Umbilical cord (tissue), 2 donors: ENCODE data around the gene MED15. TPM values are rescaled to one million over a fixed set of nuclear protein-coding genes. Genes with fewer than 3 reads are reported as not detected.
A peak's percentile ranks its signal among the peaks of the same experiment; 100 is the strongest.
"Not testable (repeated sequence)": the region's sequence is repeated elsewhere in the genome, so short reads cannot be mapped to it uniquely, and the experiment has no call there.

ENCODE experiments used
- DNase-seq: peaks from one replicate; pipeline ENCODE4 v3.0.0-alpha.2; 2015; ENCODE audit warnings: low spot score
- total RNA-seq: library from RNA; depleted of rRNA; stranded (reverse); fragments of >200 nt; gene quantifications from one replicate; pipeline ENCODE4 v1.2.3, GENCODE V29; 2014; ENCODE audit warnings: low replicate concordance; ENCODE audit not compliant: insufficient read depth

MED15 gene
- total RNA-seq, 1 donor from 2014 or later: 24.3 TPM

DNA sequence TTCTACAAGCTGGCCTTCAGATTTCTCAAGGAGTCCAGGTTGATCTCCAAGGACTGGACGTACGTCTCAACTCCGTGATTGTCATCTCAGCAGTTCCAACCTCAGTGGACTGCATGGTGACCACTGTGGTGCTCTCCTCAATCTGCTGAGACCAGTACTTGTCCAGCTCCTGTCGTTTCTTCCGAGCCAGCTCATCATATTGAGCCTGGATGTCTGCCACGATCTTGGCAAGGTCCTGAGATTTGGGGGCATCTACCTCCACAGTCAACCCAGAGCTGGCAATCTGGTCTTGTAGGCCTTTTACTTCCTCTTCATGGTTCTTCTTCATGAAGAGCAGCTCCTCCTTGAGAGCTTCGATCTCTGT lies 24.3 kb upstream of the MED15 start:
- DNase-seq: not testable (repeated sequence)

DNA sequence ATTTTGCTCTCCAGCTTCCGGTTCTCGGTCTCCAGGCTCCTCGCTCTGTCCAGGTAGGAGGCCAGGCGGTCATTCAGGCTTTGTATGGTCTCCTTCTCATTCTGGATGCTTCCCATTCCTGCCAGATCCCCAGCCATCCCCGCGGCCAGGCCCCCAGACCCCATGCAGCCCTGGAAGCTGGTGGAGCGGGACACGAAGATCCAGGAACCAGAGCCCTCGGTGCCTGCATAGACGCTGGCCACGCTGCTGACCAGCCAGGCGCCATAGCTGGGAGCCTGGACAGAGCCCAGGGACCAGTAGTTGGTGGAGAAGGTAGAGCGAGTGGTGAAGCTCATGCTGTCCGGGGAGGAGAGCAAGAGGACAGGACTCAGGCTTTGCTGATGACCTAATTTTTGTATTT lies 23.6 kb upstream of the MED15 start:
- DNase-seq: no peak

DNA sequence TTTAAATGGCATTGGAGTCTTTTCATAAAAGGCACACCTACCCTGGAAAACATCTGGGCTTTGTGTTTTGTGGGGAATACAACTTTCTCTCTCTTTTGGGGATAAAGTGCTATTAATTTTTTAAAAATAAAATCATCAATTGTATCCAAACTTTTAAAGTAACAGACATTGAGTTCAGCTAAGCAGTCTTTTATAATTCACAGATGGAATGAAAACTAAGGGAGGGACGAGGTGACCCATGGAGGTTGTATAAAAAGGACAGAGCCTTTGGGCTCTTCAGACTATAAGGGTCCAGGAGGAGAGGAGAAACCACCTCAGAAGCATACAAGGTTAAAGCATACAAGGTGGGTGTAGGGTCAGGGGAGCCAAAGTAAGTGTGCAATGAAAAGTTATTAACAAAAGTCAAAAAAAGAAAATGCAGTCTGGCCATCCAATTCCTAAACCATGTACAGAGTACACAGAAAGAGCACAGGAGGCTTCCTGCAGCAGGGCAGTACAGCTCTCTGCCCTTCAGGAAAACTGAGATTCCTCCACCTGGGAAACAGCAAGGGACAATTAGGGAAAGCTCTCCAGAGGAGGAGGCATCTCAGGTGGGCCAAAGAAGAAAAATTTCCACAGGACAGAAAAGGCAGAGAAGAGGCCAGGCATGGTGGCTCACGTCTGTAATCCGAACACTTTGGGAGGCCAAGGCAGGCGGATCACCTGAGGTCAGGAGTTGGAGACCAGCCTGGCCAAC lies 22.3 kb upstream of the MED15 start:
- no peak for DNase-seq

DNA sequence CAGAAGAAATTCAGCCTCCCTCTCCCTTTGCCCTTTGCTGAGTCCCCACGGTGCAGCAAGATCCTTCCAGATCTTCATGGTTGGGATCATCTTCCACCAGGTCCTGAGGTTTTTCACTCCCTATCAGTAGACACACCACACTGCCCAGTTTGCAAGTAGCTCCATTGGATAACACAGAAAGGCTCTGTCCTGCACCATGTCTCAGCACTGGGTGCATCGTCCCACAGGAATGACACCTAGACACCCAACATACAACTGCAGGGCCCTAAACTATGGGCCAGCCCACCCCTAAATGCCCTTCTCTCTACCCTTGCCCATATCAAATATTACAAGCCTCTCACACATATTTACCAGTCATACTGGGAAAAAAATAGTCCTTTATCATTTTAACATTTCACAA lies 21.2 kb upstream of the MED15 start:
- no peak for DNase-seq

DNA sequence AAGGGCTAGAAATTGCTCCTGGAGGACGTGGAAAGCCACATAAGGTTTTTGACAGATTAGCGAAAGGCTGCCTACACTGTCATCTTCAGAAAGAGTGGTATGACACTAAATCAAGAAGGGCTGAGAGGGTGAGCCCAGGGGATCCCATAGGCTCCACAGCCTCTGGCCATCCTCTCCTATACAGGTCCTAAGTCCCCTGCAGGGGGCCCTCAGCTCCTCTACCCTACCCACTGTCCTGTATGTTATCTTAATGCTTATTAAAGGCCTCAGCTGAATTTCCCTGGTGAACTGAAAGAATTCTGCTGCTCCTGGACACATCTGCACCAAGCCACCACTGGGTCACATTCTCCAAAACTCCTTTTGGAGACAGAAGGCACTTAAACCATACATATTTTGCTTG lies 19.7 kb upstream of the MED15 start:
- DNase-seq: no peak

DNA sequence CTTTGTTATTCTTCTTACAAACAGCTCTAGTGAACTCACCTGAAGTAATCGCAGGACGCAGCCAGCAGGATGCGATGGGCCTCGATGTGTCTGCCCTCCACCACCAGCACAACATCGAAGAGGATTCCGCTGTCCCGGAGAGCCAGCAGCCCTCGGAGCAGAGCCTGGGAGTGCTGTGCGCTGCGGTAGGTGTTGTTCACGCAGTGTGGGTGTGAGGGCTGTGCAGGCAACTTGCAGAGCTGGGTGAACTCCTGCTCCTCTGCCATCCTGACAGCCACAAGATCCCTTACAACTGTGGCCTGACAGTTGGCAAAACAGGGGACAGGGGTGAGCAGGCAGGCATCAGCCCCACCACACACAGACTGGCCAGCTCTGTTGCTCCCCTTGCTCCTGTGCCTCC lies 18.5 kb upstream of the MED15 start:
- DNase-seq: no peak

DNA sequence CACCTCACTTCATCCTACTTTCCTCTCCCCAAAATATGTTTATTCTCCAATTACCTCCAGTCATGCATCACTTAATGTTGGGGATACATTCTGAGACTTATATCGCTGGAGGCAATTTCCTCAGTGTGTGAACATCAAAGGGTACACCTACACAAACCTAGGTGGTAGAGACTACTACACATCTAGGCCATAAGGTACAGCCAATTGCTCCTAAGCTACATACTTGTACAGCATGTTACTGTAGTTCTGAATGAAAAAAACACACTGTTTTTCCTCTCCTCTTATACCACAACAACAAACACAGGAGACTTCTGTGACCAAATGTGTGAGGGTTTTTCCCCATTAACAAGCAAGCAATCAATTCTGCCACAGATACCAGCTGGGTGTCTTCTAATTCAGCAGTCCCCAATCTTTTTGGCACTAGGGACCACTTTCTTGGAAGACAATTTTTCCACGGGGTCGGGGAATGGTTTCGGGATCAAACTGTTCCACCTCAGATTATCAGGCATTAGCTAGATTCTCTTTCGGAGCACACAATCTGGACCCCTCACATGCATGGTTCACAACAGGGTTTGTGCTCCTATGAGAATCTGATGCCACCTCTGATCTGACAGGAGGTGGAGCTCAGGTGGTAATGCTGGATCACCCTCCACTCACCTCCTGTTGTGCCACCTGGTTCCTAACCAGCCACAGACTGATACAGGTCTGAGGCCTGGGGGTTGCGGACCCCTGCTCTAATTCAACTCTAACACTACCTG lies 17.0 kb upstream of the MED15 start:
- DNase-seq: no peak

DNA sequence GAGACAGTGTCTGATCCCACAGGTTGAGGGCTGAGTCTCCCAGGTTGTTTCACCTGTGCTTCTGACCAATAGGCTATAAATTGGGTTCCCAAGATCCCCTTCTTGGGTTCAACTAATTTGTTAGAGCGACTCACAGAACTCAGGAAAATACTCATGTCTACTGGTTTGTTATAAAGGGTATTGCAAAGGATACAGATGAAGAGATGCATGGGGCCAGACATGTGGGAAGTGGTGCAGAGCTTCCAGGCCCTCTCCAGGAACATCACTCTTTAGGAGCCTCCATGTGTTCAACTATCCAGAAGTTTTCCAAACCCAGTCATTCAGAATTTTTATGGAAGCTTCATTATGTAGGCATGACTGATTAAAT lies 16.5 kb upstream of the MED15 start:
- DNase-seq: no peak

DNA sequence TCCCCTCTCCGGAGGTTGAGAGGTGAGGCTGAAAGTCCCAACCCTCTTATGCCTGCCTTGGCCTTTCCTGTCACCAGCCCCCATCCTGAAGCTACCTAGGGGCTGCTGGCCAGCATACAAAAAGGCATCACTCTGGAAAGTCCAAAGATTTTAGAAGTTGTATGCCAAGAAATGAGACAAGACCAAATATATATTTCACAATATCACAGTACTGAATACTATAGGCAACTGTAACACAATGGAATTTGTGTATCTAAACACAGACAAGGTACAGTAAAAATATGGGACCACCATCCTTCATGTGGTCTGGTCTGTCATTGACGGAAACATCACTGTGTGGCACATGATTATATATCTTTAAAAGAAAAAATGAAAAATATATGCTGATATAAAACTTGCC lies 16.1 kb upstream of the MED15 start:
- DNase-seq: no peak

DNA sequence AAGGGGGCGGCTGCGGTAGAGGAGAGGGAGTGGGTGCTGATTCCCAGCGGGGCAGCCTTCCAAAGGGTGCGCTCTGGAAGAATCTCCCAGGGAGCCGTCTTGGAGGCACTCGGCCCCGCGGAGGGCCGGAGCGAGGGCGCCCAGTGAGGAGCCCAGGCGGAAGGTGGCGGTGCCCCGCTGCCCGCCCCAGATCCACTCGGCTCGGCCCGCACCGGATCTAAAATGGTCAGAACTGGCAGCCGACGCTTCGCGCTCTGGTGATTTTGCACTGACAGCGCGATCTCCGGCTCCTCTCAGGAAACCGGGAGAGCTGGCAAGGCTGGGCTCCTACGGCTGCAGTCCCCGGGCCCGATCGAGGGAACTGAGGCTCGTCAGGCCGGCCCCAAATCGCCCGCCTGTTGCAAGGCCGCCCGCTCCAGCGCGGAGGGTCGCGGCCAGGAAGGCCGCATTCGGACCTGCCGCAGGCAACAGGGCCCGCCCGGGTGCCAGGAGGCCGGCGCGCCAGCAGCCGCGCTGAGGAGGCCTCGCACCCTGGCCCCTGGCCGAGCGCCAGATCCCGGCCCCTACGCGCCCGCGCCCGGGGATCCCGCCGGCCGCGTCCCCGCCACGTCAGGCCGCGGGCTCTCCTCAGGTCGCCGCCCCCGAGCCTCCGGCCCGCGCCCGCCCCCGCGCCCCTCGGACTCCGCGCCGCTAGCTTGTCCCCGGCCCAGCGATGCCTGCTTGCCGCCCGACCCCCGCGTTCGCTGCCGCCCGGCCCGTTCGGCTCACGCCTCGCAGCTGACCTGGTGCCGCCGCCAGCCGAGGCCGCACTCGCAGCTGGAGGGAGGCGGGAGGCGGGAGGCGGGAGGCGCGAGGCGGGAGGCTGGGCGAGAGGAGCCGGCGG lies 12.2 kb upstream of the MED15 start, which contains the start of gene KLHL22:
Gene KLHL22, minus strand, starts transcription at position 818 of the 883 bp plus-strand sequence. CDS start 6,584 bp downstream, outside the sequence.
- no peak for DNase-seq

DNA sequence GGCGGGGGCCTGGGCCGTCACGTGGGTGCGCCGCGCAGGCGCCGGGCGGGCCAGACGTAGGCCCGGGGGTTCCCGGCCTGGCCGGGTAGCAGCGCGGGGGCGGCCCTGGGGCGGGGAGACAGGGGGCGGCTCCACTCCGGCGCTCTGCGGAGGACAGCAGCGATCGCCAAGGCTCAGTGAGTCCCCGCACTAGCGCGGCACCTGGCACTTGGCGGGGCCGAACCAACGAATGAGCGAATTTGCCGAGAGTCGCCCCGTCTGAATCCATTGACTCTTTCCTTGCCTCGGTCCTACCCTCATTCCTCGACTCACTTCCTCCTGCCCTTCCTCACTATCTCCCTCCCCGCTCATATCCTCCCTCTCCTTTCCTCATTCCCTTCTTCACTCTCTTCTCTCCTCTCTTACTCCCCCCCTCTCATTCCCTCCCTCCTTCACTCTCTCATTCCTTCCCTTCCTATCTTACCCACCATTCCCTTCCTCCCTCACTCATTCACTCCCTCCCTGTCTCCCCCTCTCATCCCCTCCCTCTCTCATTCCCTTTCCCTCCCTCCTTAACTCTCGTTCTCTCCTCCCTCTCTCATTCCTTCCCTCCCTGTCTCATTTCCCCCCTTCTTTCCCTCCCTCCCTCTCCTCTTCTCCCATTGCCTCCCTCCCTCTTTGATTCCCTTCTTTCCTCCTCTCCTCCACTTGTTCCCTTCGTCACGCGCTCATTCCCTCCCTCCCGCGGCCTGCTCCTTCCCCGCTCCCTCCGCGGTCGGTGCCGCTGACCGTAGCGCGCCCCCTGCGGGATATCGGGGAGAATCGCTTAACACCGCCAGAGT lies 11.3 kb upstream of the MED15 start:
- DNase-seq: peak; percentile 96

DNA sequence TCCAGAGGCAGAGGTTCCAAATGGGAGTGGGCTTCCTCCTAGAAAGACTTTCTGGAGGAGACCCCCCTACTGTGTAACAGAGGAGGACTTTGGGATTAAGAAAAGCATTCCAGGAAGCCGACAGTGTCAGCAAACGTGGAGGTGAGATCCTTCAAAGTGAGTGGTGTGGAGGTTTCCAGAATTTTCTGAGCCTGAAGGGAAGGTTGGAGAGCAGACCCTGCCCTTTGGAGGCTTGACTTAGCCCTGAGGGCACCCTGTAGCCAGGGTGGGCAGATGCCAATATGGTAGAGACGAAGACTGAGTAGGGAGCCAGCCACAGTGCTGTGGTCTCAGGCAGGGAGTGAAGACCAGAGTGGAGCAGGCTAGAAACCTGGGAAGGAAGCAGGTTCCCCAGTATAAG lies 10.0 kb upstream of the MED15 start:
- DNase-seq: no peak

DNA sequence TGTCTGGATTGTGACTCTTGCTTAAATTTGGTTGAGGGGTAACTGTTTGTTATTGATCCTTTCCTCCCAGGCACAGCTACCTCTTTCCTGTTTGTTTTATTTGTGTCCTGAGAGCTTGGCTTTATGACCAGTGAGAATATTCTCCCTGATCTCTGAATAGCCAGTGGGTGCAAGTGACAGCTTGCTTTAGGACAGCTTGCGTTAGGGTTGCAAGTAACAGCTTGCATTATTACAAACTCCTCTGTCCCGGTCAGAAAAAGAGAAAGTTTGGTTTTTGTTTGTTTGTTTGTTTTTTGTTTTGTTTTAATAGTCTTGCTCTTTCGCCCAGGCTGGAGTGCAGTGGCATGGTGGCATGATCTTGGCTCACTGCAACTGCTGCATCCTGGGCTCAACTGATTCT lies 8.5 kb upstream of the MED15 start:
- no peak for DNase-seq

DNA sequence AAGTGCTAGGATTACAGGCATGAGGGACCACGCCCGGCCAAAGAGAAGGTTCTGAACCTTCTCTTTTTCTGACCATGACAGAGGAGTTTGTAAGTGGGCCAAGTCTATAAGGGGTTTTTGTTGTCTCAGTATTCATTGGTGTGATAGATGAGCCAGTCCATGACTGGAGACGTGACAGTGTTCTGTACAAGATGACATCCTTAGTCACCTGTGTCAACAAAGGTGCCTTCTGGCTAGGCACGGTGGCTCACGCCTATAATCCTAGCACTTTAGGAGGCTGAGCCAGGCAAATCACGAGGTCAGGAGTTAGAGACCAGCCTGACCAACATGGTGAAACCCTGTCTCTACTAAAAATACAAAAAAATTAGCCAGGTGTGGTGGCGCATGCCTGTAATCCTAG lies 7.6 kb upstream of the MED15 start:
- no peak for DNase-seq

DNA sequence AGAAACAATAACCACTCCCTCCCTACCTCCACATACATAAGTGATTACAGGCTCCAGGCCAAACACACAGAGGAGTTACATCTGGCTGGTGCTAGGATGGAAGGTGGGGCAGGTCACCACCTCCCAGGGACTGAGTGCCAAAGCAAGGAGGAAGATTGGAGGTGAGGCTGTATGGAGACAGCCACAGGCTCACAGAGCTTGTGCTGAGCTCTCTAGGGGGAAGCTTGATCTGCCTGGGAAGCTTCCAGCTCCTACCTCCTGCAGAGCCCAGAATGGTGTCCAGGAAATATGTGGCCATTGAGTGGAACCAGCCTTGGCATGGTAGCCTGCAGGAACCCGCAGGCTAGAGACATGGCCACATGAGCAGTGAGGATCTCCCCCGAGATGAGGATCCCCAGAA lies 3.6 kb upstream of the MED15 start:
- DNase-seq: no peak

DNA sequence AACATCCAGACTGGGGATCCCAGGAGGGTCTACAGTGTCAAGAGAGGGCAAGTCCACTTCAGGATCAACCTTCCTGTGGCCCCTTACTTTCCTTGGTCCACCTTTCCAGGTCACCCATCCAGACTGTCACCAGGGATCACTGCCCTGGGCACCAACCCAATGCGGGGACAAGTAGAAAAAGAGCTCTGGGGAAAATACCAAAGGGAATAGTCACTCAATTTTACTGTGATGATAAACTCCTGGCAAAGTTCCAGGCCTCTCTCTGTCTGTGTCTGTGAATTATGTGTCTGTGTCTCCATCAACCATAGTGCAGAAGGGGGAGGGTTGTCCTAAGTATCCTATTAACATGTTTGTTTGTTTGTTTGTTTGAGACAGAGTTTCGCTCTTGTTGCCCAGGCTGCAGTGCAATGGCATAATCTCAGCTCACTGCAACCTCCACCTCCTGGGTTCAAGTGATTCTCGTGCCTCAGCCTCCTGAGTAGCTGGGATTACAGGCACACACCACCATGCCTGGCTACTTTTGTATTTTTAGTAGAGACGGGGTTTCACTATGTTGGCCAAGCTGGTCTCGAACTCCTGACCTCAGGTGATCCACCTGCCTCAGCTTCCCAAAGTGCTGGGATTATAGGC lies 3.0 kb upstream of the MED15 start:
- peak; percentile 68 for DNase-seq

DNA sequence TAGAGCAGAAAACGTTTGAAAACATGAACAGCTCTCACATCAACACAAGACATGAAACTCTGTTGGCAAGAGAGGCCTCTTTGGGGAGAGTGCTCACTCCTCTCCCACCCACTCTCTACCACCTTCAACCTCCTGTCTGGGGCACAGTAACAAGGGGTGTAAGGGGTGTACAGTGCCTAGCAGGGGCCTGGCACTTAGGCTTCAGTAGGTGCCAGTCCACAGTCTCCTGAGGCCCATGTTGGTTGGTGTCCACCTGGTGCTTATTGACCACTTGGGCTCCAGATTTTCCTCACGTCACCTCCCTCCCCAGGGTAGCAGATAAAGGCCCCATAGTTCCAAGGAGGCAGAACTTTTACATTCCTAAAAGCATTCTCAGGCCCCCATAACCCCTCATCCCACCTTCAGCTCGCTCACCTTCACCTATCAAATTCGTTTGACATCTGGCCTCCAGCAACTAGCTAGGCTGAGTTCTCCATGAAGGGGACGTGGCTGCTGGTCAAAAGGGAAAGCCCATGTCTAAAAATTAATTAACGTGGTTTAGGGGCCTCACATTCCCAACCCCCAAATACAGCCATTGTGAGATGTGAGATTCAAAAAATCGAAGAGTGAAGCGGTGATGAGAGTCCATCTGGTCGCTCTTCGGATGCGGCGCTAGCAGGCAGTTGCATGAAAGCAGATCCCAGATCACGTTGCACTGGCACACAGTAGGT lies 712 bp upstream of the MED15 start:
- no peak for DNase-seq

DNA sequence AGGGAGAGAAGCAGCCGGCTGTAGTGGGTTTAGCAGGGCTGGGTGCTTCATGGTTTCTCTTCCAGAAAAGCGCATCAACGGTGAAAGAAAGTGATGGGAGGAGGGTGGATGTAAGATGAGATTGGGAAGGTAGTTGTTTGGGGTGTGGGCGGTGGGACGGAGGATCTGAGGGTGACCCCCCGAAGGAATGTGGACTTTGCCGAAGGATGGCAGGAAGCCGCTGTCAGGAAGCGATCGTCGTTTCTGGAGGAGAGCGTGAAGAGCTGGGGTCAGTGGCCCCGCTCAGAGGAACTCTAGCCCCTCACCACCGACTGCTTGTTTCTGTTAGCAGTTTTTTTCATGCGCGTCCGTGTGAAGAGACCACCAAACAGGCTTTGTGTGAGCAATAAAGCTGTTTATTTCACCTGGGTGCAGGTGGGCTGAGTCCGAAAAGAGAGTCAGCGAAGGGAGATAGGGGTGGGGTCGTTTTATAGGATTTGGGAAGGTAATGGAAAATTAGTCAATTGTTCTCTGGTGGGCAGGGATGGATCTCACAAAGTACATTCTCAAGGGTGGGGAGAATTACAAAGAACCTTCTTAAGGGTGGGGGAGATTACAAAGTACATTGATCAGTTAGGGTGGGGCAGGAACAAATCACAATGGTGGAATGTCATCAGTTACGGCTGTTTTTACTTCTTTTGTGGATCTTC lies 801 bp downstream of the MED15 start:
- DNase-seq: not testable (repeated sequence)

DNA sequence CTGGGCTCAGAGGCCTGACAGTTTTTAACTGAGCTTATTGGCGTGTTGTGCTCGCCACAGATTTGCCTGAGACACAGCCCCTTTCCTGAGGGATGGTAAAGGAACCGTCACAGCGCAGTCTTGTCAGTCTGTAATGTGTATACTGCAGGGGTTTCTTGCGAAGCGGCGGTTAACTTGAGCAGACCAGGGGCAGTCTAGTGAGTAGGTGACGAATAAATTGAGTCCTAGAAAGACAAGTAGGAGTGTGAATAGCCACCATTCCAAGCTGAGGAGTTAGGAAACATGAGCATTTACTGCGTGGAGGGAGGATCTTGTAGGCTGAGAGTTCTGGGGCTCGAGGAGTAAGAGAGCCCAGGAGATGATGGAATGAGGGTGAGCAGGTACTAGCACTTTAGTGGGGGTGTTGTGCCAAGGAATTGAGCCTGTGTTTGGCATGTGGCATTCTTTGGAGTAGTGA lies 1.4 kb downstream of the MED15 start:
- DNase-seq: no peak
